ENCODE data around the gene GP1BB.

The GP1BB gene

GRCh38 chr22:19727310-19728150 lies 4.2 kb downstream of the GP1BB start:
- DNase-seq: no peak

- DNase-seq: no peak
Measured at GRCh38 chr22:19728271-19728670, 4.9 kb downstream of the GP1BB start.

DNA sequence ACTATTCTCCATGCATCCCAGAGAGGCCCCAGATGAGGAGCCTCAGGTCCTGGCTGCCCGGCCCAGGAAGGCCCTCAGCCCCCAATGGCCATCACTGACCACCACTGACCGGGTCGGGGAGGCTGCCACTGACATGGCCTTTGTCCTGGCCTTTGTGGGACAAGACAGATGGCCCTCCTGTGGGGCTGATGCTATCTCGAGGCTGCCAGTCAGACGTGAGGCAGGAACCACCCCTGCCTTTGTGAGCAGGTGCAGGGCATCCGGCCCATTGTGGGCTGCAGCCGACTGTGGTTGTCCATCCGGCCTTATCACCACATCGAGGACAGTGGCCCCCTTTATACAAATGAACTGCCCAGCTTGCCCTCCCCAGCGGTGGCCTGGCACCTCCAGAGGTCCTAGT lies 5.5 kb downstream of the GP1BB start:
- no peak for DNase-seq

DNA sequence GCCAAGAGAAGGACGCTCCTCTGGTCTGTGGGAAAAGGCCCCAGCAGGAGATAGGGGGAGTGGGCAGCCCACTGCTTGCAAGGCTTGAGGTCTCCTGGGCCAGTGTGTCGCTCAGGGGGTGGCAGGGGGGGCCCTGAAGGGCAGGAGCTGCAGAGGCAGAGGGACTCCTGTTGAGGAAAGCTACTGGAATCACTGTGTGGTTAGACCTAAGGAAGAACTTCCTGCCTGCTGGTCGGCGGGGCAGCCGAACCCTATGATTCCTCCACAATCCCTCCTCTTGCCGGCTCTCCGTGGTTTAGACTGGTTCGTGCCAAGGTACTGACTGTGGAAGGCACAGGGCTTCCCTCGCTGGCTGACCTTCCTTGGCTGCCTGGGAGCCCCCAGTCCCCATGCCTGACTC lies 6.2 kb downstream of the GP1BB start:
- no peak for DNase-seq

DNA sequence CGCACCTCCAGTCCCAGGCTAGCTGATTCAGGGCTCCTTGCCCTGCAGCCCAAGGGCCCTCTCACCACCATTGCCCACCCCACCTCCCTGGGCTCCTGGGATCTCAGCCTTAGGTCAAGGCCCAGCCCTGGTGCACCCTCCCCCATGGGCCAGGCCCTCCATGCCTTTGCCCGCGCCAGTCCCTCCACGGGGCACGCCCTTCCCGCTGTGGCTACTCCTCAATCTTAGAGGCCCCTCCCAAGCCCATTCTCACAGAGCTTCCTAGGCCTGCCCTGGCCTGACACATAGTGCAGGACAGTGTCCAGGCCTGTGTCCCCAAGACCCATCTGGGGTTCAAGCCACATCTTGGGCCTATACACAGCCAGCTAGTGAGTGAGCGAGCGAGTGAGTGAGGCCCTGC lies 6.9 kb downstream of the GP1BB start:
- no peak for DNase-seq

DNA sequence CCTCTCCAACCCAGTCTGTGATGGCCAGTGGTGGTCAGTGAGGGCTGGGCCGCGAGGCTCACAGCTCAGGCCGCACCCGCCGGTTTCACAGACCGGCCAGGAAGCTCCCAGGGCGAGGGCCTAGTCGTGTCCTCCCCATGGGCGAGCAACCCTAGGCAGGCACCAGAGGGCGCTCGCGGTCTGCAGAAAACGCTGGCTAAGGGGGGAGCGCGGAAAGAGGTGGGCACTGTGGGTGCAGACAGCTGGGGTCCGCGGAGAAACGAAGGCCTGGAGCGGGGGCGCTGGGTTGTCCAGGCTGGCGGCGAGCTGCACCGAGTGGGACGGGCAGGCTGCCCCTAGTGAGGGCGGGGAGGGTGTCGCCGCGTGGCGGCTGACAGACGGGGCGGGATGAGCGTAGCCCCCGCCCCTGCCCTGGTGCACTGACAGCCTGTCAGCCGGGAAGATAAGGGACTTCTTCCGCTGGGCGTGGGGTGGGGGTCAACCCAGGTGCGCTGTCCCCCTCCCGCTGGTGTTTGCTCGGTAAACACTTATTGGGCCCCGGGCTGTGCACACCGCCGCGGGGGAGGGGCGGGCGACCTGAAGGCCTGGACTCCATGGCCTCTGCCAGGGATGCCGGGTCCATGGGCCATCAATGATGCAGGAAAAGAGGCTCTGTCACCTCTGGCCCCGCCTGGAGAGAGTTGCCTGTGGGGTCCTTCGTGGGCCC lies 7.5 kb downstream of the GP1BB start:
- peak; percentile 50 for DNase-seq

GRCh38 chr22:19731361-19732135 lies 8.2 kb downstream of the GP1BB start:
- no peak for DNase-seq

GRCh38 chr22:19732403-19733113 lies 9.2 kb downstream of the GP1BB start:
- DNase-seq: no peak

DNA sequence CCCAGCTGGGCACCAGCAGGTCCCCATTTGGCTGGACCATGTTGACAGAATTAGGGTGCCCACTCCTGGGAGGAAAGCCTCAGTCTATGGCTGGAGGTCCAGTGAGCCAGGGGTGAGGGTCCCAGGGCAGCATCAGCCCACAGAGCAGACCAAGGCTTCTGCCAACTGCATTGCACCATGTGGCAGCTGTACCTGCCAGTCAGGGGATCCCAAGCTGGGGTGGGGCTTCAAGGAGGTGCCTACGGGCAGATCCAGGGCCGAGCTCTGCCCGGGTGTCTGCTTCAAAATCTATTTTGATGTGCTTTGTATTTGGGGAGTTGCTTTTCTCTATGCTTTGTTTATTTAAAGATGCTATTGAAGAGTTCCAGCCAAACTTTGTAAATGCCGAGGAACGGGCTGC lies 10.4 kb downstream of the GP1BB start:
- no peak for DNase-seq

- no peak for DNase-seq
Measured at GRCh38 chr22:19734163-19734562, 10.8 kb downstream of the GP1BB start.

DNA sequence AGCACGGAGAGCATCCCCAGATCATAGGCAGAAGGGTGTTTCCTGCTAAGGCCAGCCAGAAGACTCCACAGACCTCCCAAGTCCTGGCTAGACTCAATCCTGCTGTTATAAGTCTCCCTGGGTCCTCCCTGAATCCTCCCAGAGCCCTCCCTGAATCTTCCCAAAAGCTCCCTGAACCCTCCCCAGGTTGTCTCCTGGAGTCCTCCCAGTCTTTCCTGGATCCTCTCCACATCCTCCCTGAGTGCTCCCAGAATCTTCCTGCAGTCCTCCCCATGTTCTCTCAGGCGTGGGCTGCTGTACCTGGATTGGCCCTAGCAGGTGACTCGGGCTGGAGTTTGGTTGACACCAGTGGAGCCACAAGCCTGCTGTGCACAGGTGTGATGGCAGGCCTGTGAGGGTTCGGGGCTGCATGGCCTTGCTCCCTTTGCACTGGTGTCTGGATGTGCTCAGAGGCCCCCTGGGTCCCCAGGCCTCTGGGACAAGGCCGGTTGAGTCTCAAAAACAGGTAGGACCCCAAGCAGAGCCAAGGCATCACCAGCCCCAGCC lies 11.6 kb downstream of the GP1BB start:
- DNase-seq: no peak

DNA sequence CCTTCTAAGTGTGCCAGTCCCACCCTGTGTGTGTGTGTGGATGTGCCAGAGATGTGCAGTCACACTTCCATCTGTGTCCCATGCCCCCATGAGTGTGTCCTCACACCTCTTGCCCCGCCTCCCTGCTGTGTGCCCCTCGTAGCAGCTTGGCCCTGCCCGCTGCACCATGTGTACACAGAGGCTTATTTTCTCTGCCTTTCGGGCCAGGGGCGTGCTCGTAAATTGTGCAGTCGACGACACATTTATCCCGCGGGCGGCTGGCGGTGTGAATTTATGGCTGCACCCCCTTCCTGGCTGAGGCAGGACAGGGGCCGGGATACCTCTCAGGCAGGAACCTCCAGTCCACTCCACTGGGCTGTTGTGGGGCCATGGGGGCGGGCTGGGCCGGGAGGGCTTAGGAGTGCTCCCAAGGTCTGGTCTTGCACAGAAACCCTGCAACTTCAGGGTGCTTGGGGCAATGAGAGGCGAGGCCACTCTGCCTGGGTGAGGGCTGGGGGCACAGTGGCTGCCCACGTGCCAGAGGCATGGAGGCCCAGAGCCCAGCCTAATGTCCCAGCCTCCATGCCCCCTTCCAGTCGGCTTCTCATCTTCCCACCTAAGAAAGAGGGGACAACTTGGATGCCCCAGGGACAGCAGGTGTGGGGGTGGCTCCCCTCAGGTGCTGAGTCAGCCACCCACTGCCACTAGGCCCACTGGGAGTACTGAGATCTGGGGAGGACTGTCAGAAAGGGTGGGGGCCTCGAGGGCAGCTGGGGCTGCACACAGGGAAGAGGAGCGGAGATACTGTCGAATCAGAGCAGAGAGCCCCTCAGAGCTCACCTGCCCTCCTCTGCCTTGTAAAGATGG lies 12.5 kb downstream of the GP1BB start:
- DNase-seq: no peak

GRCh38 chr22:19737846-19738663 lies 14.7 kb downstream of the GP1BB start:
- no peak for DNase-seq

GRCh38 chr22:19738664-19739447 lies 15.5 kb downstream of the GP1BB start:
- no peak for DNase-seq

DNA sequence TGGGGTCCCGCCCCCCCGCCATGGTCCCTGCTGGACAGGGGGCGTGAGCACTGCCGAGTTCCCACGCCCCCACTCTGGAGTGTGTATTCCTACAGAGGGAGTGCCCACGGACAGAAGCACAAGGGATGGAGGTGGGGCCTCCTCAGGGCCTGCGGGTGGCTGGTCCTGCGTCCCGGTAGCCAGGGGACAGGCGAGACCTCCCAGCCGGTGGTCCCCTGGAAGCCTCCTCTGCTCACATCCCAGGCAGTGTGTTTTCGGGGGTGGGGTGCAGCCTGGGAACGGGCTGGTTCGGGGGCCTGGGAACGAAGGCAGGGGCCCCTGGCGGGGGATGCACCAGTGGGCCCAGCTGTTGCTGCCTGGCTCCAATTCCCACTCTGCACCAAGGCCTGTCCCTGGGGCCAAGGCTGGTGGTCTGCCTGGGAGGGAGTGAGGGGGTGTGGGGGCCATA lies 16.1 kb downstream of the GP1BB start:
- DNase-seq: no peak

GRCh38 chr22:19739911-19740449 lies 16.6 kb downstream of the GP1BB start:
- no peak for DNase-seq

DNA sequence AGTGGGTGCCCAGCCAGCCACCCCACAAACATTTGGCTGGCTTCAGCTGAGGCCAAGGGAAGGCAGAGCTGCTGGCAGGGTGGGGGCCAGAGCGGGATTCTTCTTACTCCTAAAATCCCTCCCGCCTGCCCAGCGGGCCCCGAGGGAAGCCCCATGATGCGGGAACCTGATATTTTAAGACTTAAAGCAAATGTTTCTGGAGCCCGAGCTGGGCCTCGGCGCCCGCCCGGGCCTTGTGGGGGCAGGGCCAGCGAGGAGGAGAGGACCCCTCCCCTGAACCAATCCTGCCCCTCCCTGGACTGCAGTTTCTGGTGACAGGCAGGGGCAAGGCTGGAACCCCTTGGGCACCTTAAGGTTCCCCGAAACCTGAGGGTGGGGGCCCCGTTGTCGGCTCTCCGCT lies 17.2 kb downstream of the GP1BB start:
- no peak for DNase-seq

DNA sequence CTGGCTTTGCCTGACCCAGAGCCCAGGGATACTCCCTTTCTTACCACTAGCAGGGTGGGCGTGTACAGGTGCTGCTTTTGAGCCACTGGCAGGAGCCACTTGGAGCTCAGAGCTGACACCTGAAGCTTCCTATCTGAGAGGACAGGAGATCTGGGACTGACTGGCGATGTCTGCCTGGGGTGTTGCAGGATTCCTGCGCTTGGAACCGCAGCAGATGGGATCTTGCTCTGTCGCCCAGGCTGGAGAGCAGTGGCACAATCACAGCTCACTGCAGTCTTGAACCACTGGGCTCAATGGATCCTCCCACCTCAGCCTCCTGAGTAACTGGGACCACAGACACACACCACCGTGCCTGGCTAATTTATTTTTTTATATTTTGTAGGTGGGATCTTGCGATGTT lies 17.7 kb downstream of the GP1BB start:
- no peak for DNase-seq
